HEK293 (cell line): ENCODE data around the gene TUG1.

Experiments used
- ZBTB8A ChIP-seq: fragments of 450-650 bp; formaldehyde crosslinking; IDR thresholded peaks from 2 replicates; pipeline ENCODE4 v1.5.1; 2016; ENCODE audit warnings: missing biosample characterization, missing genetic modification characterization
- ZNF174 ChIP-seq: fragments of 450-650 bp; formaldehyde crosslinking; IDR thresholded peaks from 2 replicates; pipeline ENCODE4 v1.5.0; 2017; ENCODE audit warnings: missing biosample characterization, mild to moderate bottlenecking, missing genetic modification characterization
- ZNF341 ChIP-seq: fragments of 450-650 bp; formaldehyde crosslinking; IDR thresholded peaks from 2 replicates; pipeline ENCODE4; 2016; ENCODE audit warnings: low read depth, missing biosample characterization, missing genetic modification characterization
- TF ChIP-seq, protein P1 (sequence below): fragments of 450-650 bp; formaldehyde crosslinking; IDR thresholded peaks from 2 replicates; pipeline ENCODE4 v1.5.1; 2016; ENCODE audit warnings: missing biosample characterization, missing genetic modification characterization
- TF ChIP-seq, protein P2 (sequence below): fragments of 450-650 bp; formaldehyde crosslinking; IDR thresholded peaks from 2 replicates; pipeline ENCODE4 v1.5.1; 2016; ENCODE audit warnings: missing biosample characterization, missing genetic modification characterization

DNA sequence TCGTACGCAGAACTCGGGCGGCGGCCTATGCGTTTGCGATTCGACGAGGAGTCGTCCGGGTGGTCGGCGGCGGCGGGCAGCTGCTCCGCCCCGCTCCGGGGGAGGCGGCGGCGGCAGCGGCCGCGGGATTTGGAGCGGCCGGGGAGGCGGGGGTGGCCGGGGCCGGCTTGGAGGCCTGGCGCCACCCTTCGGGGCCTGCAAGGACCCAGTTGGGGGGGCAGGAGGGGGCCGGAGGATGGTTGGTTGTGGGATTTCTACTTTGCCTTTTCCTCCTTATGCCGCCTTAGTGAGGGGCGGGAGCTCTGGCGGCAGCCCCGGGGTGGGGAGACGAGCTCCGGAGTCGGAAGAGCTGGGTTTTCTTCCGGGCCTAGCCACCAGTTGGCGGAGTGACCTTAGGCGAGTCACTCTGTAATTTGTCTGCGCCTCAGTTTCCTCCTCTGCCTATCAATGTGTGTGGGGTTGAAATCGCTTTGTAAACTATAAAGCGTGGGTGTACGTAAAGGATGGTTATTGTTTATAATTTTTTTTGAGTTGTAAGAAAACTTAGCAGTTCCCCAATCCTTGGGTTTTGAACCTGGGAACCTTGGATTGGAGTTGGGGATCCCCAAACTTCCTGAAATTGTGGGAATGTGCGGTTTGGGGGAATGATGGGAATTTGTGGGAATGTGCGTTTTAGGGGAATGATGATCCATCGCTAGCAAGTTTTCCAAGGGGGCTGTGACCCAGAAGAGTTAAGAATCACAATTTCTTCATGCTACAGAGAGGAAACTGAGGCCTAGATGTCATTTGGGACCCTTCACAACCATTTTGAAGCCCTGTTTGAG lies 679 bp downstream of the TUG1 start:
- TF ChIP-seq, protein P1, sequence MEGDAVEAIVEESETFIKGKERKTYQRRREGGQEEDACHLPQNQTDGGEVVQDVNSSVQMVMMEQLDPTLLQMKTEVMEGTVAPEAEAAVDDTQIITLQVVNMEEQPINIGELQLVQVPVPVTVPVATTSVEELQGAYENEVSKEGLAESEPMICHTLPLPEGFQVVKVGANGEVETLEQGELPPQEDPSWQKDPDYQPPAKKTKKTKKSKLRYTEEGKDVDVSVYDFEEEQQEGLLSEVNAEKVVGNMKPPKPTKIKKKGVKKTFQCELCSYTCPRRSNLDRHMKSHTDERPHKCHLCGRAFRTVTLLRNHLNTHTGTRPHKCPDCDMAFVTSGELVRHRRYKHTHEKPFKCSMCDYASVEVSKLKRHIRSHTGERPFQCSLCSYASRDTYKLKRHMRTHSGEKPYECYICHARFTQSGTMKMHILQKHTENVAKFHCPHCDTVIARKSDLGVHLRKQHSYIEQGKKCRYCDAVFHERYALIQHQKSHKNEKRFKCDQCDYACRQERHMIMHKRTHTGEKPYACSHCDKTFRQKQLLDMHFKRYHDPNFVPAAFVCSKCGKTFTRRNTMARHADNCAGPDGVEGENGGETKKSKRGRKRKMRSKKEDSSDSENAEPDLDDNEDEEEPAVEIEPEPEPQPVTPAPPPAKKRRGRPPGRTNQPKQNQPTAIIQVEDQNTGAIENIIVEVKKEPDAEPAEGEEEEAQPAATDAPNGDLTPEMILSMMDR (tag by site-specific recombination), result no peak
- TF ChIP-seq ZNF341, result peak; percentile 69
- TF ChIP-seq ZBTB8A (tag by site-specific recombination), result no peak
- no peak for TF ChIP-seq ZNF174
- TF ChIP-seq, protein P2, sequence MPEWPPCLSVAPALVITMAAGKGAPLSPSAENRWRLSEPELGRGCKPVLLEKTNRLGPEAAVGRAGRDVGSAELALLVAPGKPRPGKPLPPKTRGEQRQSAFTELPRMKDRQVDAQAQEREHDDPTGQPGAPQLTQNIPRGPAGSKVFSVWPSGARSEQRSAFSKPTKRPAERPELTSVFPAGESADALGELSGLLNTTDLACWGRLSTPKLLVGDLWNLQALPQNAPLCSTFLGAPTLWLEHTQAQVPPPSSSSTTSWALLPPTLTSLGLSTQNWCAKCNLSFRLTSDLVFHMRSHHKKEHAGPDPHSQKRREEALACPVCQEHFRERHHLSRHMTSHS (tag by site-specific recombination), result no peak
